HEK293 (cell line): ENCODE measurements around the gene GSTM5.

Experiments
- CTCF ChIP-seq: fragments of 450-650 bp; formaldehyde crosslinking; IDR thresholded peaks from 2 replicates; pipeline ENCODE4 v1.5.1; 2016; ENCODE audit warnings: missing biosample characterization, missing genetic modification characterization
- REST ChIP-seq: fragments of 450-650 bp; formaldehyde crosslinking; IDR thresholded peaks from 2 replicates; pipeline ENCODE4 v1.5.1; 2016; ENCODE audit warnings: missing biosample characterization, missing genetic modification characterization
- YY2 ChIP-seq: fragments of 450-650 bp; formaldehyde crosslinking; IDR thresholded peaks from 2 replicates; pipeline ENCODE4 v1.5.1; 2016; ENCODE audit warnings: missing biosample characterization, missing genetic modification characterization
- ZNF10 ChIP-seq: fragments of 450-650 bp; formaldehyde crosslinking; IDR thresholded peaks from 2 replicates; pipeline ENCODE4 v1.5.1; 2017; ENCODE audit warnings: missing biosample characterization, missing genetic modification characterization
- ZNF2 ChIP-seq: fragments of 450-650 bp; formaldehyde crosslinking; IDR thresholded peaks from 2 replicates; pipeline ENCODE4 v1.5.1; 2016; ENCODE audit warnings: missing biosample characterization, missing genetic modification characterization
- ZNF24 ChIP-seq: fragments of 450-650 bp; formaldehyde crosslinking; IDR thresholded peaks from 2 replicates; pipeline ENCODE4 v1.5.1; 2016; ENCODE audit warnings: missing biosample characterization, missing genetic modification characterization
- ZNF404 ChIP-seq: fragments of 450-650 bp; formaldehyde crosslinking; IDR thresholded peaks from 2 replicates; pipeline ENCODE4 v1.5.1; 2017; ENCODE audit warnings: missing biosample characterization, missing genetic modification characterization
- ZNF423 ChIP-seq: fragments of 450-650 bp; formaldehyde crosslinking; IDR thresholded peaks from 2 replicates; pipeline ENCODE4 v1.5.1; 2016; ENCODE audit warnings: missing biosample characterization, missing genetic modification characterization
- ZNF621 ChIP-seq: fragments of 450-650 bp; formaldehyde crosslinking; IDR thresholded peaks from 2 replicates; pipeline ENCODE4 v1.5.1; 2017; ENCODE audit warnings: missing biosample characterization, missing genetic modification characterization
- ZNF777 ChIP-seq: fragments of 450-650 bp; formaldehyde crosslinking; IDR thresholded peaks from 2 replicates; pipeline ENCODE4 v1.5.1; 2017; ENCODE audit warnings: missing biosample characterization, missing genetic modification characterization, borderline replicate concordance
- ZNF791 ChIP-seq: fragments of 450-650 bp; formaldehyde crosslinking; IDR thresholded peaks from 2 replicates; pipeline ENCODE4 v1.5.1; 2016; ENCODE audit warnings: missing biosample characterization, missing genetic modification characterization
- ZNF830 ChIP-seq: fragments of 450-650 bp; IDR thresholded peaks from 2 replicates; pipeline ENCODE4 v1.5.0; 2018; ENCODE audit warnings: missing biosample characterization, missing genetic modification characterization, low read depth, mild to moderate bottlenecking, moderate library complexity
- ZSCAN30 ChIP-seq: fragments of 450-650 bp; IDR thresholded peaks from 2 replicates; pipeline ENCODE4 v1.5.1; 2018; ENCODE audit warnings: missing biosample characterization, mild to moderate bottlenecking, missing genetic modification characterization, moderate library complexity

- TF ChIP-seq REST (tag by site-specific recombination) = no peak
- no peak for TF ChIP-seq YY2
- no peak for TF ChIP-seq ZNF24 (tag by site-specific recombination)
- no peak for TF ChIP-seq CTCF (tag by site-specific recombination)
- no peak for TF ChIP-seq ZNF791 (tag by site-specific recombination)
- no peak for TF ChIP-seq ZNF621 (tag by site-specific recombination)
- no peak for TF ChIP-seq ZNF2 (tag by site-specific recombination)
- TF ChIP-seq ZSCAN30 = no peak
- TF ChIP-seq ZNF10 (tag by site-specific recombination) = no peak
- TF ChIP-seq ZNF423 = no peak
- no peak for TF ChIP-seq ZNF404 (tag by site-specific recombination)
- TF ChIP-seq ZNF777 (tag by site-specific recombination) = no peak
- no peak for TF ChIP-seq ZNF830 (tag by site-specific recombination)
These were observed 37.2 kb downstream of the GSTM5 start for GRCh38 chr1:109749221-109749620.
